GM12892 (cell line): ENCODE measurements around the gene COPB2.
"Not testable (repeated sequence)": the region's sequence is repeated elsewhere in the genome, so short reads cannot be mapped to it uniquely, and the experiment has no call there.

Experiments
- DNase-seq: peaks from one replicate; pipeline ENCODE4 v3.0.0; 2011; ENCODE audit not compliant: insufficient read length
- FAIRE-seq: peaks from 2 replicates; lab custom pipeline; 2011; peaks lifted over from hg19 to GRCh38; lab: Jason Lieb, UNC
- POLR2A ChIP-seq: IDR thresholded peaks from 2 replicates; pipeline ENCODE4 v1.6.1; 2011; ENCODE audit warnings: low read depth, low read length, control low read depth
- POLR2AphosphoS5 ChIP-seq: IDR thresholded peaks from 2 replicates; pipeline ENCODE4 v1.6.1; 2011; ENCODE audit warnings: low read depth, low read length, control low read depth
- TAF1 ChIP-seq: IDR thresholded peaks from 2 replicates; pipeline ENCODE4 v1.6.1; 2011; ENCODE audit warnings: low read depth, mild to moderate bottlenecking, control low read depth, low read length, borderline replicate concordance

Gene COPB2

DNA sequence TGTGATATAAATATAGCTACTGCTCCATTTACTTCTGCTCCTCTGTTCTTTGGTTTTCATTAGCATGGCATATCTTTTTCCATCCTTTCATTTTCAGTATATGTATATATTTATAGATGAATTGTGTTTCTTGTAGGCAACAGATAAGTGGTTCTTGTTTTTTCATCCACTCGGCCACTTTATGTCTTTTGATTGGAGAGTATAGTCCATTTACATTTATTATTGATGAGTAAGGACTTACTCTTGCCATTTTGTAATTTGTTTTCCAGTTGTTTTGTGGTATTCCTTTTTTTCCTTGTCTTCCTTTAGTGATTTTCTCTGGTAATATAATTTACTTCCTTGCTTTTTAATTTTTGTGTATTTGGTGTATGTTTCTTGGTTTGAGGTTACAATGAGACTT is 26.8 kb upstream of the COPB2 start:
- no peak for DNase-seq
- TF ChIP-seq POLR2AphosphoS5: no peak
- no peak for TF ChIP-seq POLR2A
- TF ChIP-seq TAF1: no peak
- no peak for FAIRE-seq

DNA sequence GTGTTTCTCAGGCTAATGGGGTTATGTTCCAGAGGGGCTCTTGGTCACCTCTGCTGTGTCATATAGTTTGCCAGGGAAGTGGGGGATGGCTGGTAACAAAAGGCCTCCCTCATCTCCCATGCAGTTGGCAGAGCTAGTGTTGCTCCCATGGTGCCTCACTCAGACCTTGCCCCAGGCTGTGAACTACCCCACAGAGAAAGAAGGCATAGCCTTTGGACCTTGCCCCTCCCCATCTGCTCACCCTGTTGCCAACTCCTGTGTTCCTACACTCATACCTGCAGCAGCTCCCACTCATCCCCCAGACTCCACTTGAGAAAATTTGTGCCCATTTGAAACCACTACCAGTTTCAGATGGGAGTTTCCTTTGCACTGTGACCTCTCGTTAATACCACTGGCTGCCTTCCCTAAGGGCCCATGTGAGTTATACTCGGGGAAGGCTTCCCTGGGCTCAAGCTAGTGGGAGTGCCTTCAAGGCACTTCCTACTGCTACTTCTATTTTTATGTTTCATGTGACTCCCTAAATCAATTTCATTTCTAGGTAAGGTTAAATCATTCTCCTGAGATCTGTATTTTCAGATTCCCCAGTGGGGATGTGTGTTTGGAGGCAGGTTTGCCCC is 25.3 kb upstream of the COPB2 start:
- TF ChIP-seq POLR2AphosphoS5: no peak
- no peak for TF ChIP-seq TAF1
- no peak for TF ChIP-seq POLR2A
- FAIRE-seq (no peak), DNase-seq (no peak)

DNA sequence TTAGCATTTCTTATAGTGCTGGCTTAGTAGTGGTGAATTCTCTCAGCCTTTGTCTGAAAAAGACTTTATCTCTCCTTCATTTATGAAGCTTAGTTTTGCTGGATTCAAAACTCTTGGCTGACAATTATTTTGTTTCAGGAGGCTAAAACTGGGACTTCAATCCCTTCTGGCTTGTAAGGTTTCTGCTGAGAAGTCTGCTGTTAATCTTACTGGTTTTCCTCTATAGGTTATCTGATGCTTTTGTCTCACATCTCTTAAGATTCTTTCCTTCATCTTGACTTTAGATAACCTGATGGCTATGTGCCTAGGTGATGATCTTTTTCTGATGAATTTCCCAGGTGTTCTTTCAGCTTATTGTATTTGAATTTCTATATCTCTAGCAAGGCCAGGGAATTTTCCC is 23.4 kb upstream of the COPB2 start:
- not testable (repeated sequence) for DNase-seq, FAIRE-seq

DNA sequence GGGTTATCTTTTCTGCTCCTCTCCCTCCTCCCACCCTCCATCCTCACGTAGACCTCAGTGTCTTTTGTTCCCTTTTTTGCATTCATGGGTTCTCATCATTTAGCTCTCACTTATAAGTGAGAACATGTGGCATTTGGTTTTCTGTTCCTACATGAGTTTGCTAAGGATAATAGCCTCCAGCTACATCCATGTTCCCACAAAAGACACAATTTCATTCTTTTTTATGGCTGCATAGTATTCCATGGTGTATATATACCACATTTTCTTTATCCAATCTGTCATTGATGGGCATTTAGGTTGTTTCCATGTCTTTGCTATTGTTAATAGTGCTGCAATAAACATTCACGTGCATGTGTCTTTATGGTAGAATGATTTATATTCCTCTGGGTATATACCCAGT is 11.7 kb upstream of the COPB2 start:
- DNase-seq, FAIRE-seq: not testable (repeated sequence)

DNA sequence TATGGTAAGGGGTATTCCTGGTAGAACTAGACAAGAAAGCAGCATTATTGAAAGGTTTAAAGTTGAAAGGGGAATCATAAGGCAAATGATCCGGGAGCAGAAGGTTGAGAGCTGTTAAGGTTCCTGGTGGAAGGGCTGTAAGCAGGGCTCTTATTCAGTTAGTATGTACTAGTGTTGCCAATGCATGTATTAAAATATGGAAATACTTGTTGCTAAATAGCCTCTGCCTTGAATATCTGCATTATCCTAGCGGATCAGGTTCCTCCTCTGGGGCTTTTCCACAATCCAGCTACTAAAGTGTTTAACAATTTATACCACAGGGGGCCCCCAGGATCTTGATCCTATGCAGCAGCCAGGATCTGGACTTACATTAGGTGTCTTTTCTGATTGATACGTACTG is 7.3 kb upstream of the COPB2 start:
- no peak for TF ChIP-seq POLR2AphosphoS5
- TF ChIP-seq POLR2A: no peak
- TF ChIP-seq TAF1: no peak
- FAIRE-seq (no peak), DNase-seq (no peak)

DNA sequence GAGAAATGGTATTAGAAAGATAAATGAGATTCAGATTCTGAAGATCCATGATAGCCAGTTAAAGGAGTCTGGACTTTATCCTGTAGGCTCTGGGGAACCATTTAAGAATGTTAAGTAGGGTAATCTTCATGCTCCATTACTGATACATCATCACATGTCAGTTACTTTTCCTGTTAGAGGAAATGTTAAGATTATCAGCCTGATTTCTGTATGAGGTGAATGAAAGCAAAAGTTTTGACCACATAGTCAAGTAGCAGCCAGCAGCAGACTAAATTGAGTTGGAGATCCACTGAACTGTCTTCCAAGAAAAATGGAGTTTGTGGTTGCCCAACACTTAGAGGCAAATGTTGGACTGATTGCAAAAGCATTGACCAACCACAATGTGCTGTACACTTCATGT is 4.7 kb upstream of the COPB2 start:
- DNase-seq: no peak
- FAIRE-seq: no peak
- TF ChIP-seq POLR2AphosphoS5: no peak
- no peak for TF ChIP-seq POLR2A
- no peak for TF ChIP-seq TAF1

DNA sequence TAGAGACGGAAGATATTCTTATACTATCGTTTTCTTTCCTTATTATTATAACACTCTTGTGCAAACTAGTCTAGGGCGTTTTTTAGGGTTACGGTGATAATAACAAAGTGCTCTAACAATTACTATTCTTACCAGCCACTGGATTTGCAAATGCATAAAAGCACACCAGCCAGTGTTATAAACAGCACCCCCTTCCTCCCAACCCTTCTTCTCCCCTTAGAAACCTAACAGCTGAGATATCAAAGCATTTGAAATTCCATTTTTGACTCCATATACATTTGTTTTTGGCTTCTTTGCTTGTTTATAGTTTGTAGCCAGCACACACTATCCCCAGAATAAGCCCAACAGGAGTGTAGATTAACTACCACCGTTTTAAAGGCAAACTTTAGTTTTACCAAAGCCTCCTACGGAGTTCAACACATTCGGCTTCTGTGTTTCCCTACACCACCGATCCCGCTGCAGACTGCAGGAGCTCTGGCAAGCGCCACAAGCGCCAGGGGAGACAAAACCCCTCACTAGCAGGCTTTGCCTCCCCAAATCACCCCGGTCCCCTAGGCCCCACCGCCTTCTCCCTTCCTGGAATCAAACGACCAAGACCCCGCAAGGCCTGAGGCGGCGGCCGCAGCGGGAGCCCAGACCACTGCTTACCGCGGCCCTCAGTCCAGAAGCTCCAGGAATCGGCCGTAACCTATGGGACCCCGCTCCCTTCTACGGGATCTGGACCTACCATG is 461 bp downstream of the COPB2 start:
- DNase-seq (no peak), FAIRE-seq (no peak)
- TF ChIP-seq TAF1 (no peak), POLR2A (no peak), POLR2AphosphoS5 (no peak)

DNA sequence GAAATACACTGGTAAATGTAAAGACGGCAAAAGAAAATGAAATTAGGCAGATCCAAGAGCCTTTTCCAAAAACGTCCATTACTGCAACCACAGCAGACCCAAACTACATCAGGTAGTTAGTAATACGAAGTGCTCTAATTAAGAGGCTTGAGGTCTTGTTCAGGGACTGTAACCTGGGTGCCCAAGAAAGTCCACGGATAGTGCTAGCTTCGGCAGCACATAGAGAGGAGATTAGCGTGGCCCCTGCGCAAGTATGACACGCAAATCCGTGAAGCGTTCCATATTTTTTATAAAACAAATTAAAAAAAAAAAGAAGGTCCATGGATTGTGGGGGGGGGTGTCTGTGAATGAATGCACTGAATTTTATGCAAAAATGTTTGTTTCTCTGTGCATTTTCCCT is 1.4 kb downstream of the COPB2 start:
- DNase-seq (no peak), FAIRE-seq (no peak)
- no peak for TF ChIP-seq POLR2AphosphoS5
- no peak for TF ChIP-seq TAF1
- TF ChIP-seq POLR2A: no peak

DNA sequence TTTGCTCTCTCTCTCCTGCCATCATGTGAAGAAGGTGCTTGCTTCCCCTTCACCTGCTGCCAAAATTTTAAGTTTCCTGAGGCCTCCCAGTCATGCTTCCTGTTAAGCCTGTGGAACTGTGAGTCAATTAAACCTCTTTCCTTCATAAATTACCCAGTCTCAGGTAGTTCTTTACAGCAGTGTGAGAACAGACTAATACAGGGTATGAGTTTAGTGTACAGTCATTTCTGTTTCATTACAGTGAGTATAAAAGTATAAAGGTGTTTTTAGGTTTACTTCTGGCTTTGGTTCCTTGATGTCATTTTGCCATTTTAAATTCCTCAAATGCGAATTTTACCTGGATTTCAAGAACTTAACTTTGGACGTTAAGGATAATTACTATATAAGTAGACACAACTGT is 7.2 kb downstream of the COPB2 start:
- not testable (repeated sequence) for DNase-seq

DNA sequence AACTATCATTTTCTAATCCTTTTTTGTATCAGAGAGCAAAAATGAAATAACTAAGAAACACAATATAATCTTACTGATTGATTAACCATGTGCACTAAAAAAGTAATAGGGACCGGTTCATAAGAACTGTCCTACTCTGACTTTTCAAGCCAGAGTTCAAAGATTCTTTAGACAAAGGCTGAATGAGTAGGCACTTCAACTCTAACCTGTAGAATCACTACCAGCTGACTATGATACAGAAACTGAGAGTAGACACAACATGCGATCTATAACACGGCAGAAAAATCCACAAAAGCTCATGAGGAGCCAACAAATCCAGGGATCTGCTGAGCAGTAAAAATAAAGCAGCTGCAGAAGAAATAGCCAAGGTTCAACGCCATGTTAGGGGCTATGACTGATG is 8.9 kb downstream of the COPB2 start:
- no peak for DNase-seq
- FAIRE-seq: no peak
- no peak for TF ChIP-seq POLR2AphosphoS5
- TF ChIP-seq POLR2A: no peak
- no peak for TF ChIP-seq TAF1

More for the DNA sequence above, 7.2 kb downstream of the COPB2 start:
- not testable (repeated sequence) for FAIRE-seq

DNA sequence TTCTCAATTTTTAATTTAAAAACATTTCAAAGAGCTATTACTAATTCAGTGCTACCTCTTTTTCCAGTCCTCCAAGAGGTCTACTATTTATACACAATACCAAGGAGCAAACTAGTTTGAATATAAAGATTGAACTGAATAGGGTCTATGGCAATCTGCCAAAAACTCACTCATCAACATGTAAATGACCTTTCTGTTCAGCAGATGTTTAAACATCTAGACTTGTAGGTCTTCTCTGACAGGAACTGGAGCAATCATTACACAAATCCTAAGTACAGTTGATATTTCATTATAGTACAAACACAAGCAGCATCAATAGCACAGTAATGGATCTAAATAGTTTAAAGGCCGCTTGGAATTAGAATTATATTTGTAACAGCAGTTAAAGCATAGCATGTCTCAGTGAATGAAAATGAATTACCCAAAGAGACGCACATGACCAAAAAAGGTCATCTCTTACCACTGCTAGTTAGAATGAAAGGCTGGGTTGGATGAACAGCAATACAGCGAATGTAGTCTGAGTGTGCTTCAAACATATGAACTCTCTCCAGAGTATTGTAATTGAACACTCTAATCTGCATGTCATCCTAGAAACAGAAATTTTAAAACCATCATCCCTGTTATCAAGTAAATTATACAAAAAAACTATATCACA is 10.7 kb downstream of the COPB2 start:
- TF ChIP-seq POLR2A (no peak), TAF1 (no peak), POLR2AphosphoS5 (no peak)
- FAIRE-seq (peak; percentile 27), DNase-seq (no peak)

DNA sequence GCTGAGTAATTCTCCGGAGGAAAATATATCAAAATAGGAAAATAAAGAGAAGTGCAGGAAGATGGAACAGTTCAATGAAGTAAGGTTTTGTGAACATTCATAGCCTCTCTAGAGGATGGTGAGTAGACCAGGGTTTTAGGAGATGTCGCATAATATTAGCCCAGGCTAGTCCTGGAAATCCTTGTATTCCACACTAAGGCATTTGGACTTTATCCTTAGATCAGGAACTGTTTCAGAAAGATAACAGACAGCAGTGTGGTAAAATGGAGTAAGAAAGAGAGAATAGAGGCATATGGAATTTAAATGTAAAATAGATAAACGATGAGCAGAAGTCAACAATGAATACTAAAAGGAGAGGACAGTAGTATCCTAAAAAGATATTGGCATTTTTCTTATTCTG is 12.1 kb downstream of the COPB2 start:
- TF ChIP-seq TAF1 (no peak), POLR2AphosphoS5 (no peak), POLR2A (no peak)

More for the DNA sequence above, 12.1 kb downstream of the COPB2 start:
- DNase-seq (no peak), FAIRE-seq (no peak)
